NCI-H748 treated with DMSO at 0.1 percent for 48 hours (cell line): Measurements from ENCODE around the gene BRSK2.
"Not testable (repeated sequence)": the region's sequence is repeated elsewhere in the genome, so short reads cannot be mapped to it uniquely, and the experiment has no call there.

Experiments used
- DNase-seq: peaks from one replicate; lab custom pipeline; 2025; lab: John Stamatoyannopoulos, UW

BRSK2 gene

GRCh38 chr11:1354125-1354938 lies 35.4 kb upstream of the BRSK2 start:
- no peak for DNase-seq

GRCh38 chr11:1356007-1356435 lies 33.7 kb upstream of the BRSK2 start:
- no peak for DNase-seq

- DNase-seq: no peak
Measured at GRCh38 chr11:1356478-1356960, 33.2 kb upstream of the BRSK2 start.

- DNase-seq: no peak
Measured at GRCh38 chr11:1358286-1358685, 31.4 kb upstream of the BRSK2 start.

- not testable (repeated sequence) for DNase-seq
Measured at GRCh38 chr11:1358931-1359330, 30.8 kb upstream of the BRSK2 start.

GRCh38 chr11:1359556-1359955 lies 30.2 kb upstream of the BRSK2 start:
- no peak for DNase-seq

GRCh38 chr11:1360181-1360834 lies 29.4 kb upstream of the BRSK2 start:
- DNase-seq: no peak

- no peak for DNase-seq
Measured at GRCh38 chr11:1360835-1361357, 28.8 kb upstream of the BRSK2 start.

GRCh38 chr11:1361882-1362281 lies 27.9 kb upstream of the BRSK2 start:
- DNase-seq: no peak

- DNase-seq: no peak
Measured at GRCh38 chr11:1367721-1368120, 22.0 kb upstream of the BRSK2 start.

GRCh38 chr11:1368216-1368615 lies 21.5 kb upstream of the BRSK2 start:
- DNase-seq: no peak

- no peak for DNase-seq
Measured at GRCh38 chr11:1368966-1369365, 20.8 kb upstream of the BRSK2 start.

GRCh38 chr11:1369371-1370005 lies 20.2 kb upstream of the BRSK2 start:
- DNase-seq: no peak

GRCh38 chr11:1370186-1371025 lies 19.3 kb upstream of the BRSK2 start:
- DNase-seq: no peak

GRCh38 chr11:1371026-1371325 lies 18.8 kb upstream of the BRSK2 start:
- no peak for DNase-seq

- DNase-seq: no peak
Measured at GRCh38 chr11:1371377-1371776, 18.4 kb upstream of the BRSK2 start.

GRCh38 chr11:1371836-1372465 lies 17.8 kb upstream of the BRSK2 start:
- DNase-seq: no peak

GRCh38 chr11:1372660-1373059 lies 17.1 kb upstream of the BRSK2 start:
- DNase-seq: no peak

GRCh38 chr11:1373536-1374214 lies 16.1 kb upstream of the BRSK2 start:
- DNase-seq: no peak

- DNase-seq: no peak
Measured at GRCh38 chr11:1375161-1375954, 14.4 kb upstream of the BRSK2 start.
